Fibroblast of lung (primary cell): ENCODE data around the gene PEX12. TPM values are rescaled to one million over a fixed set of nuclear protein-coding genes. Genes with fewer than 3 reads are reported as not detected.
"Not testable (repeated sequence)": the region's sequence is repeated elsewhere in the genome, so short reads cannot be mapped to it uniquely, and the experiment has no call there.

Experiments
- DNase-seq, 2 donors: peaks; one replicate each; pipeline versions ENCODE4 v3.0.0 to v3.0.0-alpha.2; 2010; ENCODE audit warnings: low read depth in 2 of 2
- H2AFZ ChIP-seq: 2 replicates; pipeline ENCODE4 v1.5.1; 2012; ENCODE audit warnings: low read length, control low read depth, inconsistent platforms
- H3K27ac ChIP-seq: 2 replicates; pipeline ENCODE4 v1.5.1; 2011; ENCODE audit warnings: low read length, control low read depth; ENCODE audit not compliant: insufficient read depth
- H3K27me3 ChIP-seq: 2 replicates; pipeline ENCODE4 v1.5.1; 2011; ENCODE audit warnings: mild to moderate bottlenecking, low read length; ENCODE audit not compliant: control insufficient read depth, insufficient read depth
- H3K36me3 ChIP-seq: 2 replicates; pipeline ENCODE4 v1.5.1; 2011; ENCODE audit warnings: low read length; ENCODE audit not compliant: control insufficient read depth, insufficient read depth
- H3K4me1 ChIP-seq: 2 replicates; pipeline ENCODE4 v1.5.1; 2011; ENCODE audit warnings: low read length; ENCODE audit not compliant: control insufficient read depth, insufficient read depth; ENCODE audit errors: extremely low read depth
- H3K4me2 ChIP-seq: 2 replicates; pipeline ENCODE4 v1.5.1; 2011; ENCODE audit warnings: low read length, control low read depth; ENCODE audit not compliant: insufficient read depth; ENCODE audit errors: extremely low read depth
- H3K4me3 ChIP-seq, 4 experiments: fragments of 200-600 bp in 1 of 4; sonication (generic) in 1 of 4; replicated peaks in 1 of 4; 2 replicates each; pipeline ENCODE4 v1.5.1; 2011 to 2016; ENCODE audit warnings: low read length in 4 of 4, low read depth in 3 of 4, mild to moderate bottlenecking in 3 of 4, control low read depth in 2 of 4, inconsistent platforms in 1 of 4, mixed read lengths in 1 of 4; ENCODE audit not compliant: insufficient read depth in 1 of 4; ENCODE audit errors: control extremely low read depth in 1 of 4
- H3K79me2 ChIP-seq: 2 replicates; pipeline ENCODE4 v1.5.1; 2012; ENCODE audit warnings: mild to moderate bottlenecking, low read length, inconsistent platforms; ENCODE audit not compliant: control insufficient read depth, insufficient read depth
- H3K9ac ChIP-seq: 2 replicates; pipeline ENCODE4 v1.5.1; 2011; ENCODE audit warnings: mild to moderate bottlenecking, low read length, control low read depth; ENCODE audit not compliant: insufficient read depth
- H3K9me3 ChIP-seq: 2 replicates; pipeline ENCODE4 v1.5.1; 2012; ENCODE audit warnings: low read depth, low read length; ENCODE audit not compliant: control insufficient read depth, insufficient read depth
- H4K20me1 ChIP-seq: 2 replicates; pipeline ENCODE4 v1.5.1; 2011; ENCODE audit warnings: low read length; ENCODE audit not compliant: control insufficient read depth, insufficient read depth; ENCODE audit errors: extremely low read depth
- EZH2 ChIP-seq: IDR thresholded peaks from 2 replicates; pipeline ENCODE4 v1.5.1; 2012; ENCODE audit warnings: low read length, control low read depth, mild to moderate bottlenecking; ENCODE audit errors: missing control alignments
- polyA plus RNA-seq, 2 donors: library from polyadenylated mRNA; depleted of rRNA in 1 of 2; stranded (reverse) in 1 of 2; unstranded in 1 of 2; fragments of >200 nt; gene quantifications; 2 replicates each; pipeline ENCODE4 v1.2.1, GENCODE V29; 2011 to 2012; ENCODE audit warnings: missing spikeins in 1 of 2
- total RNA-seq: library from RNA; depleted of rRNA; stranded (reverse); fragments of >200 nt; gene quantifications from 2 replicates; pipeline ENCODE4 v1.2.1, GENCODE V29; 2014
- TF ChIP-seq, protein P1 (sequence below), 2 donors: IDR thresholded peaks in 1 of 2; conservative IDR thresholded peaks in 1 of 2; 1 replicate in 1 of 2; 2 replicates in 1 of 2; pipeline ENCODE4 v1.5.1; 2011 to 2012; ENCODE audit warnings: low read length in 2 of 2, control low read depth in 1 of 2, inconsistent platforms in 1 of 2, low read depth in 1 of 2, mild to moderate bottlenecking in 1 of 2

Gene PEX12
- total and polyA plus RNA-seq, 2 donors (not counting 1 experiment from before 2014, with no cell fraction given), result 7.1 to 9.5 TPM

- no peaks in the 10 kb centered on the region for H3K27me3 ChIP-seq
- H3K4me1 ChIP-seq, result peaks cover 3% of the 10 kb centered on the region
- TF ChIP-seq, protein P1, sequence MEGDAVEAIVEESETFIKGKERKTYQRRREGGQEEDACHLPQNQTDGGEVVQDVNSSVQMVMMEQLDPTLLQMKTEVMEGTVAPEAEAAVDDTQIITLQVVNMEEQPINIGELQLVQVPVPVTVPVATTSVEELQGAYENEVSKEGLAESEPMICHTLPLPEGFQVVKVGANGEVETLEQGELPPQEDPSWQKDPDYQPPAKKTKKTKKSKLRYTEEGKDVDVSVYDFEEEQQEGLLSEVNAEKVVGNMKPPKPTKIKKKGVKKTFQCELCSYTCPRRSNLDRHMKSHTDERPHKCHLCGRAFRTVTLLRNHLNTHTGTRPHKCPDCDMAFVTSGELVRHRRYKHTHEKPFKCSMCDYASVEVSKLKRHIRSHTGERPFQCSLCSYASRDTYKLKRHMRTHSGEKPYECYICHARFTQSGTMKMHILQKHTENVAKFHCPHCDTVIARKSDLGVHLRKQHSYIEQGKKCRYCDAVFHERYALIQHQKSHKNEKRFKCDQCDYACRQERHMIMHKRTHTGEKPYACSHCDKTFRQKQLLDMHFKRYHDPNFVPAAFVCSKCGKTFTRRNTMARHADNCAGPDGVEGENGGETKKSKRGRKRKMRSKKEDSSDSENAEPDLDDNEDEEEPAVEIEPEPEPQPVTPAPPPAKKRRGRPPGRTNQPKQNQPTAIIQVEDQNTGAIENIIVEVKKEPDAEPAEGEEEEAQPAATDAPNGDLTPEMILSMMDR (conservative IDR thresholded peaks at IDR 0.05 in 1 of 2, IDR thresholded peaks at IDR 0.05 in 1 of 2; ENCODE audit: low read depth in 1 of 2, low read length in 2 of 2), result no peak
- TF ChIP-seq EZH2, result no peak
- H3K4me3 ChIP-seq, result no peak within 1 kb of the TSS
- no peak within 1 kb of the TSS for H3K4me2 ChIP-seq
- DNase-seq, result no peak
- no peaks in the 10 kb centered on the region for H3K79me2 ChIP-seq
- H2AFZ ChIP-seq, result peak within 1 kb of the TSS; percentile 3
- no peak within 1 kb of the TSS for H3K9ac ChIP-seq
- no peaks in the 10 kb centered on the region for H3K36me3 ChIP-seq
- H3K27ac ChIP-seq, result no peak within 1 kb of the TSS
- no peaks in the 10 kb centered on the region for H4K20me1 ChIP-seq
- H3K9me3 ChIP-seq, result no peaks in the 10 kb centered on the region
Observed at GRCh38 chr17:35537601-35538141, 40.7 kb downstream of the PEX12 start, which contains the start of gene SLFN12L. SLFN12L (minus strand) TSS chr17:35537678; CDS start chr17:35522364, 15,314 bp downstream.

DNA sequence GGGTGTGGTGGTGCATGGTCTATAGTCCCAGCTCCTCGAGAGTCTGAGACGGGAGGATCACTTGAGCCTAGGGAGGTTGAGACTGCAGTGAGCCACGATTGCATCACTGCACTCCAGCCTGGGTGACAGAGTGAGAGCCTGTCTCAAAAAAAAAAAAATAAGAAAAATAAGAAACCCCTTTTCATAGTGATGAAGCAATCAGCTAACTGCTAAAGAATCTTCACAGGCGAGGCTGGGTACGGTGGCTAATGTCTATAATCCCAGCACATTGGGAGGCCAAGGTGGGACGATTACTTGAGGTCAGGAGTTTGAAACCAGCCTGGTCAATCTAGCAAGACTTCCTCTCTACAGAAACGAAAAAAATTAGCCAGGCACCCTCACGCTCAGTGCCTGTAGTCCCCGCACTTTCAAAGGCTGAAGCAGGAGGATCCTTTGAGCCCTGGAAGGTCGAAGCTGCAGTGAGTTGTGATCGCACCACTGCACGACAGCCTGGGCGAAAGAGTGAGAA is 41.7 kb downstream of the PEX12 start:
- Histone ChIP-seq H3K4me3 (no peak overlapping the region), H3K27ac (no peak overlapping the region), H2AFZ (no peak overlapping the region), H3K9ac (no peak overlapping the region), H3K27me3 (no peaks in the 10 kb centered on the region), H3K4me1 (peaks cover 3% of the 10 kb centered on the region), H3K4me2 (no peak overlapping the region), H3K79me2 (no peaks in the 10 kb centered on the region), H3K9me3 (no peaks in the 10 kb centered on the region), H3K36me3 (no peaks in the 10 kb centered on the region), H4K20me1 (no peaks in the 10 kb centered on the region)
- no peak for DNase-seq
- no peak for TF ChIP-seq EZH2
- TF ChIP-seq, protein P1 (conservative IDR thresholded peaks at IDR 0.05 in 1 of 2, IDR thresholded peaks at IDR 0.05 in 1 of 2; ENCODE audit: low read depth in 1 of 2, low read length in 2 of 2), result no peak

GRCh38 chr17:35535406-35535805 is 43.0 kb downstream of the PEX12 start:
- not testable (repeated sequence) for H3K4me3 ChIP-seq, H3K4me1 ChIP-seq, H4K20me1 ChIP-seq, H2AFZ ChIP-seq, H3K9me3 ChIP-seq, H3K79me2 ChIP-seq, H3K4me2 ChIP-seq, DNase-seq, H3K9ac ChIP-seq, H3K27me3 ChIP-seq, H3K27ac ChIP-seq, H3K36me3 ChIP-seq
